ENCODE measurements around the gene CA5A. TPM values are rescaled to one million over a fixed set of nuclear protein-coding genes. Genes with fewer than 3 reads are reported as not detected.

CA5A gene
- total and polyA plus RNA-seq, 9 of the 15 experiments (the other 6 are each of a cell fraction or from before 2014, with no cell fraction given): not detected

DNA sequence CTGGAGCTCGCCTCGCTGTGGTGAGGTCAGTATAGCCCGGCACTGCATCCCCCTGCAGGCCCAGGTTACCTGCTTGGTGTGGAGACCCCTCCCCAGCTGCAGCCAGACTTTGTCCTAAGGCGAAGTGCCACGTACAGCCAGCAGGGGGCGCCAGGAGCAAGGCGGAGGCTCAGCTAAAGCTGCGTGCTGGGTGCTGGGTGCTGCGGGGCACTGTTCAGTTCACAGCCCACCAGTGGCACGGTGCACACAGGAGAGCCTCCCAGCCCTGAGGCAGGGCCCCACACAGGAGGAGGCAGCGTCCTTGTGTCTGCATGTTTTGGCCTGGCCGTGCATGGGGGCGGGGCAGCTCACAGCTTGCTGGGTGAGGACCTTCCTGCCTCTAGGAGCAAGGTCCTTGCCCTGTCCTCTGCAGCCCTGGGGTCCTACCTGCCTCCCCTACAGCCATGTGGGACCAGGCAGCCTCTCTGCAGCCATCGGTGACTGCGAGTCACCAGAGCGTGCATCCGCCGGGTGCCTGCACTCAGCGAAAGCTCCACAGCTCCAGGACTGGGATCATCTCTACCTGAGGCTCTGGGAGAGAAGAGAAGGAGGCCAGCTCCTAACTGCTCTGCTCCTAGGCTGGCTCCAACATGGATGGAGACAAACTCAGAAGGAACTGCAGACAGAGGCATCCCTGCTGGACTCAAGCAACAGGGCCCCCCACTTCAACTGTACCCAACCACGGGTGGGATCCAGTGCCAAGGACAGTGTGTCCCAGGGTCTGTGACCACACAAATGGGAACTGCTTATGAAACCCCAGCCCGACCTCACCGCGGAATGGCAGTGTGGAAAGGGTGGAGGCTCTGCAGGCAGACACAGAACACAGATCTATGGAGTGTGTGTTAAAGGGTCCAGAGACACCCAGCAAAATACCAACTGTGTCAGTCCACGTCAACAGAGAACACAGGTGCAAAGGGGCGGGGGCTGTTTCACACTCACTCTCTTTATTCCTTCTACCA is 86.0 kb downstream of the CA5A start (continued):
- TF ChIP-seq, protein P1, sequence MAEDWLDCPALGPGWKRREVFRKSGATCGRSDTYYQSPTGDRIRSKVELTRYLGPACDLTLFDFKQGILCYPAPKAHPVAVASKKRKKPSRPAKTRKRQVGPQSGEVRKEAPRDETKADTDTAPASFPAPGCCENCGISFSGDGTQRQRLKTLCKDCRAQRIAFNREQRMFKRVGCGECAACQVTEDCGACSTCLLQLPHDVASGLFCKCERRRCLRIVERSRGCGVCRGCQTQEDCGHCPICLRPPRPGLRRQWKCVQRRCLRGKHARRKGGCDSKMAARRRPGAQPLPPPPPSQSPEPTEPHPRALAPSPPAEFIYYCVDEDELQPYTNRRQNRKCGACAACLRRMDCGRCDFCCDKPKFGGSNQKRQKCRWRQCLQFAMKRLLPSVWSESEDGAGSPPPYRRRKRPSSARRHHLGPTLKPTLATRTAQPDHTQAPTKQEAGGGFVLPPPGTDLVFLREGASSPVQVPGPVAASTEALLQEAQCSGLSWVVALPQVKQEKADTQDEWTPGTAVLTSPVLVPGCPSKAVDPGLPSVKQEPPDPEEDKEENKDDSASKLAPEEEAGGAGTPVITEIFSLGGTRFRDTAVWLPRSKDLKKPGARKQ (CRISPR knock-in tag; IDR thresholded peaks at IDR 0.05): no peak
- TF ChIP-seq, protein P2, sequence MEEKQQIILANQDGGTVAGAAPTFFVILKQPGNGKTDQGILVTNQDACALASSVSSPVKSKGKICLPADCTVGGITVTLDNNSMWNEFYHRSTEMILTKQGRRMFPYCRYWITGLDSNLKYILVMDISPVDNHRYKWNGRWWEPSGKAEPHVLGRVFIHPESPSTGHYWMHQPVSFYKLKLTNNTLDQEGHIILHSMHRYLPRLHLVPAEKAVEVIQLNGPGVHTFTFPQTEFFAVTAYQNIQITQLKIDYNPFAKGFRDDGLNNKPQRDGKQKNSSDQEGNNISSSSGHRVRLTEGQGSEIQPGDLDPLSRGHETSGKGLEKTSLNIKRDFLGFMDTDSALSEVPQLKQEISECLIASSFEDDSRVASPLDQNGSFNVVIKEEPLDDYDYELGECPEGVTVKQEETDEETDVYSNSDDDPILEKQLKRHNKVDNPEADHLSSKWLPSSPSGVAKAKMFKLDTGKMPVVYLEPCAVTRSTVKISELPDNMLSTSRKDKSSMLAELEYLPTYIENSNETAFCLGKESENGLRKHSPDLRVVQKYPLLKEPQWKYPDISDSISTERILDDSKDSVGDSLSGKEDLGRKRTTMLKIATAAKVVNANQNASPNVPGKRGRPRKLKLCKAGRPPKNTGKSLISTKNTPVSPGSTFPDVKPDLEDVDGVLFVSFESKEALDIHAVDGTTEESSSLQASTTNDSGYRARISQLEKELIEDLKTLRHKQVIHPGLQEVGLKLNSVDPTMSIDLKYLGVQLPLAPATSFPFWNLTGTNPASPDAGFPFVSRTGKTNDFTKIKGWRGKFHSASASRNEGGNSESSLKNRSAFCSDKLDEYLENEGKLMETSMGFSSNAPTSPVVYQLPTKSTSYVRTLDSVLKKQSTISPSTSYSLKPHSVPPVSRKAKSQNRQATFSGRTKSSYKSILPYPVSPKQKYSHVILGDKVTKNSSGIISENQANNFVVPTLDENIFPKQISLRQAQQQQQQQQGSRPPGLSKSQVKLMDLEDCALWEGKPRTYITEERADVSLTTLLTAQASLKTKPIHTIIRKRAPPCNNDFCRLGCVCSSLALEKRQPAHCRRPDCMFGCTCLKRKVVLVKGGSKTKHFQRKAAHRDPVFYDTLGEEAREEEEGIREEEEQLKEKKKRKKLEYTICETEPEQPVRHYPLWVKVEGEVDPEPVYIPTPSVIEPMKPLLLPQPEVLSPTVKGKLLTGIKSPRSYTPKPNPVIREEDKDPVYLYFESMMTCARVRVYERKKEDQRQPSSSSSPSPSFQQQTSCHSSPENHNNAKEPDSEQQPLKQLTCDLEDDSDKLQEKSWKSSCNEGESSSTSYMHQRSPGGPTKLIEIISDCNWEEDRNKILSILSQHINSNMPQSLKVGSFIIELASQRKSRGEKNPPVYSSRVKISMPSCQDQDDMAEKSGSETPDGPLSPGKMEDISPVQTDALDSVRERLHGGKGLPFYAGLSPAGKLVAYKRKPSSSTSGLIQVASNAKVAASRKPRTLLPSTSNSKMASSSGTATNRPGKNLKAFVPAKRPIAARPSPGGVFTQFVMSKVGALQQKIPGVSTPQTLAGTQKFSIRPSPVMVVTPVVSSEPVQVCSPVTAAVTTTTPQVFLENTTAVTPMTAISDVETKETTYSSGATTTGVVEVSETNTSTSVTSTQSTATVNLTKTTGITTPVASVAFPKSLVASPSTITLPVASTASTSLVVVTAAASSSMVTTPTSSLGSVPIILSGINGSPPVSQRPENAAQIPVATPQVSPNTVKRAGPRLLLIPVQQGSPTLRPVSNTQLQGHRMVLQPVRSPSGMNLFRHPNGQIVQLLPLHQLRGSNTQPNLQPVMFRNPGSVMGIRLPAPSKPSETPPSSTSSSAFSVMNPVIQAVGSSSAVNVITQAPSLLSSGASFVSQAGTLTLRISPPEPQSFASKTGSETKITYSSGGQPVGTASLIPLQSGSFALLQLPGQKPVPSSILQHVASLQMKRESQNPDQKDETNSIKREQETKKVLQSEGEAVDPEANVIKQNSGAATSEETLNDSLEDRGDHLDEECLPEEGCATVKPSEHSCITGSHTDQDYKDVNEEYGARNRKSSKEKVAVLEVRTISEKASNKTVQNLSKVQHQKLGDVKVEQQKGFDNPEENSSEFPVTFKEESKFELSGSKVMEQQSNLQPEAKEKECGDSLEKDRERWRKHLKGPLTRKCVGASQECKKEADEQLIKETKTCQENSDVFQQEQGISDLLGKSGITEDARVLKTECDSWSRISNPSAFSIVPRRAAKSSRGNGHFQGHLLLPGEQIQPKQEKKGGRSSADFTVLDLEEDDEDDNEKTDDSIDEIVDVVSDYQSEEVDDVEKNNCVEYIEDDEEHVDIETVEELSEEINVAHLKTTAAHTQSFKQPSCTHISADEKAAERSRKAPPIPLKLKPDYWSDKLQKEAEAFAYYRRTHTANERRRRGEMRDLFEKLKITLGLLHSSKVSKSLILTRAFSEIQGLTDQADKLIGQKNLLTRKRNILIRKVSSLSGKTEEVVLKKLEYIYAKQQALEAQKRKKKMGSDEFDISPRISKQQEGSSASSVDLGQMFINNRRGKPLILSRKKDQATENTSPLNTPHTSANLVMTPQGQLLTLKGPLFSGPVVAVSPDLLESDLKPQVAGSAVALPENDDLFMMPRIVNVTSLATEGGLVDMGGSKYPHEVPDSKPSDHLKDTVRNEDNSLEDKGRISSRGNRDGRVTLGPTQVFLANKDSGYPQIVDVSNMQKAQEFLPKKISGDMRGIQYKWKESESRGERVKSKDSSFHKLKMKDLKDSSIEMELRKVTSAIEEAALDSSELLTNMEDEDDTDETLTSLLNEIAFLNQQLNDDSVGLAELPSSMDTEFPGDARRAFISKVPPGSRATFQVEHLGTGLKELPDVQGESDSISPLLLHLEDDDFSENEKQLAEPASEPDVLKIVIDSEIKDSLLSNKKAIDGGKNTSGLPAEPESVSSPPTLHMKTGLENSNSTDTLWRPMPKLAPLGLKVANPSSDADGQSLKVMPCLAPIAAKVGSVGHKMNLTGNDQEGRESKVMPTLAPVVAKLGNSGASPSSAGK (IDR thresholded peaks at IDR 0.05): no peak
- TF ChIP-seq SRSF3 (IDR thresholded peaks at IDR 0.05; ENCODE audit: insufficient read depth, low read length): no peak

All from K562 (cell line).